ENCODE data around the gene LRRN3. TPM values are rescaled to one million over a fixed set of nuclear protein-coding genes. Genes with fewer than 3 reads are reported as not detected.

Gene LRRN3
- total and polyA plus RNA-seq, 2 of the 4 experiments (the other 2 are of a cell fraction), result 6.9 to 15.2 TPM

DNA sequence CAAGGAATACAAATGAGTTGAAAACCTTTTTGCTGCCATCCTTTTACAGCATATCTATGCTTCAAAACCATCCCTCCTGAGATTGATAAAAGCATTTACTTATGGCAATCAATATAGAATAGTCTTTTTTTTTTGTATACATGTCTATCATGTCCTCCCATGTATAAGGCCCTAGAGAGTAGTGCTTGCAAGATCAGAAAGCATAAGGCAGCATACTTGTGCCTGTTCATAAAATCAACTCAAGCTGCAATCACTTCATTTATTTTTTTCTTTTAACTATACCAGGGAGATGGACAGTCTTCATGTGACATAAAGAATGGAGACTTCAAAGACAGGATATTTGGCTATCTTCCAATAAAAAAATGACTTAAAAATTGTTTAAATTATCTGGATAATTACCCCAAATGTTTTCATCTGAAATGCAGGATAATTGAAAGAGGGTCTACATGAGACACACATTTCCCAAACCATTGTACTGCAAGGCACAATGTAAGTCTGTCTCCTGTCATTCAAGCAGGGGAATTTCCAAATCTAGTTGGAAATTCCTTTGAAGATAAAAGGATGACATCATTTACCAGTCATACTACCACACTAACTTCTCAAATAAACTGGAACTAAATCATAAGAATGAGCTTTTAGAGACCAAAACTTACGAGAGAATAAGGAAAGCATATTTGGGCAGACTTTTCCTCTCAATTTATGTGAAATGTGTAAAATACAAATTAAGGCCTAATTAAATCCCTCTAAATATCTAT is 22.5 kb downstream of the LRRN3 start:
- Histone ChIP-seq H3K23ac (ENCODE audit: low read depth, low read length) (no peak overlapping the region), H2BK15ac (ENCODE audit: low read depth, low read length) (no peak overlapping the region), H3K9me3 (ENCODE audit: control insufficient read depth, insufficient read depth, low read length) (no peaks in the 10 kb centered on the region), H3K4me1 (ENCODE audit: control insufficient read depth, insufficient read depth, low read length) (no peaks in the 10 kb centered on the region; the same call in 1 of the 2 replicates), H3K4ac (ENCODE audit: low read depth, low read length) (peak overlapping the region; percentile 49; the same call in 1 of the 2 replicates), H3K9ac (ENCODE audit: low read depth, low read length) (no peak overlapping the region), H2AK9ac (replicated peaks; ENCODE audit: low read depth, low read length, poor library complexity) (no peak overlapping the region), H3K4me3 (ENCODE audit: insufficient read depth, low read depth, low read length) (no peak overlapping the region), H2BK5ac (ENCODE audit: low read depth, low read length, poor library complexity, severe bottlenecking) (peak overlapping the region; percentile 77), H4K8ac (ENCODE audit: low read depth in 2 of 2, low read length in 2 of 2) (no peak overlapping the region), H2AK5ac (ENCODE audit: low read depth, low read length) (no peak overlapping the region), H3K27ac (ENCODE audit: insufficient read depth, low read length) (no peak overlapping the region), H3K9me1 (ENCODE audit: insufficient read depth, low read length) (peaks cover 4% of the 10 kb centered on the region; the same call in 1 of the 2 replicates), H4K20me1 (ENCODE audit: insufficient read depth, low read length) (no peaks in the 10 kb centered on the region), H3K36me3 (ENCODE audit: control insufficient read depth, insufficient read depth, low read length) (no peaks in the 10 kb centered on the region), H4K5ac (ENCODE audit: low read depth, low read length) (no peak overlapping the region), H3K18ac (ENCODE audit: low read depth, low read length) (no peak overlapping the region; the same call in 1 of the 2 replicates), H4K91ac (ENCODE audit: insufficient read depth, low read depth, low read length) (no peak overlapping the region), H3K14ac (replicated peaks; ENCODE audit: low read depth, low read length) (peak overlapping the region; percentile 13; the same call in 1 of the 2 replicates), H3K79me1 (ENCODE audit: low read depth in 1 of 2, low read length in 2 of 2) (0 out of 4 replicates have a peak, but pooled peaks cover 0 to 3% of the 10 kb centered on the region in 2 experiments), H3K27me3 (ENCODE audit: control insufficient read depth, insufficient read depth, low read length) (no peaks in the 10 kb centered on the region), H3K56ac (ENCODE audit: extremely low read depth, insufficient read depth, low read length) (no peak overlapping the region), H3K4me2 (ENCODE audit: low read depth, low read length) (peak overlapping the region; percentile 56; the same call in 1 of the 2 replicates), H2BK20ac (ENCODE audit: low read depth, low read length) (0 out of 2 replicates have a peak overlapping the region, but pooled peaks have one; percentile 64), H2BK120ac (ENCODE audit: low read depth, low read length) (peak overlapping the region; percentile 41; the same call in 1 of the 2 replicates), H2AFZ (replicated peaks; ENCODE audit: low read length, poor library complexity) (no peak overlapping the region)
- in situ Hi-C loops (cut with MboI; ENCODE audit: low sequenced_read_pairs), result no loop called here
- intact Hi-C loops (cut with micrococcal nuclease), result no loop called here
- no peak for TF ChIP-seq ELK1 (IDR thresholded peaks at IDR 0.05; ENCODE audit: borderline replicate concordance, low read depth, low read length)
- TF ChIP-seq RCOR1 (IDR thresholded peaks at IDR 0.05; ENCODE audit: insufficient replicate concordance, low read length), result no peak
- TF ChIP-seq USF2 (IDR thresholded peaks at IDR 0.05; ENCODE audit: low read depth, low read length), result no peak
- no peak for TF ChIP-seq RFX5 (IDR thresholded peaks at IDR 0.05; ENCODE audit: low read depth, low read length)
- TF ChIP-seq MXI1 (IDR thresholded peaks at IDR 0.05; ENCODE audit: borderline replicate concordance, low read depth, low read length), result no peak
- TF ChIP-seq CHD1 (IDR thresholded peaks at IDR 0.05; ENCODE audit: low read depth, low read length), result no peak
- no peak for TF ChIP-seq MAZ (IDR thresholded peaks at IDR 0.05; ENCODE audit: borderline replicate concordance, low read depth, low read length)
- peak; percentile 47; the same call in 1 of the 2 replicates for TF ChIP-seq CEBPB (IDR thresholded peaks at IDR 0.05; ENCODE audit: low read depth, low read length)
- ChIA-PET CTCF (no interaction called here), POLR2A (ENCODE audit: unreplicated experiment) (no interaction called here)
- no CpG with 5 or more reads among the region's 1 CpG for WGBS, 2 experiments (ENCODE audit: extremely low coverage in 2 of 2, insufficient read length in 1 of 2)
- ATAC-seq (ENCODE audit: low read depth) (peak; percentile 56; the same call in 1 of the 2 replicates), DNase-seq (peak; percentile 86)
- BruUV-seq (replicated peaks), result no TSS peak
- dilution Hi-C loops (cut with HindIII; ENCODE audit: low sequenced_read_pairs, unreplicated experiment), result no loop called here
